K562 (cell line): ENCODE data around the gene ARHGEF1. TPM values are rescaled to one million over a fixed set of nuclear protein-coding genes. Genes with fewer than 3 reads are reported as not detected.
A peak's percentile ranks its signal among the peaks of the same experiment; 100 is the strongest.

Experiments
- ETV6 ChIP-seq, 3 experiments: fragments of 150-350 bp in 1 of 3; sonication (generic) in 1 of 3; formaldehyde crosslinking in 1 of 3; IDR thresholded peaks; 2 replicates each; pipeline versions ENCODE4 v1.6.1 to v1.8.0; 2014 to 2022; ENCODE audit warnings: borderline replicate concordance in 2 of 3, low read depth in 2 of 3, antibody characterized with exemption in 1 of 3, low read length in 1 of 3, mild to moderate bottlenecking in 1 of 3, missing genetic modification reagents in 1 of 3
- ZNF232 ChIP-seq: sonication (generic); formaldehyde crosslinking; IDR thresholded peaks from 2 replicates; pipeline ENCODE4 v1.8.0; 2022; ENCODE audit warnings: mild to moderate bottlenecking, missing genetic modification reagents
- polyA plus RNA-seq, 8 experiments: library from polyadenylated mRNA; depleted of rRNA in 4 of 8; stranded (reverse) in 5 of 8; unstranded in 3 of 8; fragments of >200 nt; fragmentation: Nextera tagmentation in 2 of 8; fragmentation: Illumina TruSeq in 1 of 8; extraction: Ambion mirVana in 2 of 8; extraction: Trizol in 1 of 8; gene quantifications; 2 replicates each; pipeline versions ENCODE4 v1.2.1 to v1.2.3, GENCODE V29; 2011 to 2014; ENCODE audit warnings: inconsistent platforms in 1 of 8, missing spikeins in 1 of 8
- total RNA-seq, 7 experiments: library from RNA; depleted of rRNA in 6 of 7; stranded (reverse); fragments of >200 nt in 6 of 7; fragmentation: Illumina TruSeq in 2 of 7; extraction: Trizol in 2 of 7; gene quantifications; 2 replicates each; pipeline versions ENCODE4 v1.2.1 to v1.2.3, GENCODE V29; 2011 to 2021; ENCODE audit warnings: low replicate concordance in 1 of 7
- TF ChIP-seq, protein P1 (sequence below): sonication (generic); formaldehyde crosslinking; IDR thresholded peaks from 2 replicates; pipeline ENCODE4 v1.8.0; 2022; ENCODE audit warnings: mild to moderate bottlenecking, missing genetic modification reagents
- TF ChIP-seq, protein P2 (sequence below): fragments of 250-450 bp; sonication (Bioruptor Pico); IDR thresholded peaks from 2 replicates; pipeline ENCODE4 v1.5.0; 2020; ENCODE audit warnings: mild to moderate bottlenecking, borderline replicate concordance
- TF ChIP-seq, protein P3 (sequence below), 2 experiments: IDR thresholded peaks; 2 replicates each; pipeline ENCODE4 v1.6.1; 2011; ENCODE audit warnings: borderline replicate concordance in 1 of 2, control low read depth in 1 of 2, low read depth in 1 of 2, low read length in 1 of 2, mild to moderate bottlenecking in 1 of 2, mixed read lengths in 1 of 2, moderate library complexity in 1 of 2; ENCODE audit not compliant: insufficient read depth in 1 of 2, insufficient read length in 1 of 2, poor library complexity in 1 of 2, severe bottlenecking in 1 of 2; ENCODE audit errors: extremely low read depth in 1 of 2

Gene ARHGEF1
- total and polyA plus RNA-seq, 9 of the 15 experiments (the other 6 are each of a cell fraction or from before 2014, with no cell fraction given), result 1.9 to 149 (median 29.8) TPM

- TF ChIP-seq, protein P1, sequence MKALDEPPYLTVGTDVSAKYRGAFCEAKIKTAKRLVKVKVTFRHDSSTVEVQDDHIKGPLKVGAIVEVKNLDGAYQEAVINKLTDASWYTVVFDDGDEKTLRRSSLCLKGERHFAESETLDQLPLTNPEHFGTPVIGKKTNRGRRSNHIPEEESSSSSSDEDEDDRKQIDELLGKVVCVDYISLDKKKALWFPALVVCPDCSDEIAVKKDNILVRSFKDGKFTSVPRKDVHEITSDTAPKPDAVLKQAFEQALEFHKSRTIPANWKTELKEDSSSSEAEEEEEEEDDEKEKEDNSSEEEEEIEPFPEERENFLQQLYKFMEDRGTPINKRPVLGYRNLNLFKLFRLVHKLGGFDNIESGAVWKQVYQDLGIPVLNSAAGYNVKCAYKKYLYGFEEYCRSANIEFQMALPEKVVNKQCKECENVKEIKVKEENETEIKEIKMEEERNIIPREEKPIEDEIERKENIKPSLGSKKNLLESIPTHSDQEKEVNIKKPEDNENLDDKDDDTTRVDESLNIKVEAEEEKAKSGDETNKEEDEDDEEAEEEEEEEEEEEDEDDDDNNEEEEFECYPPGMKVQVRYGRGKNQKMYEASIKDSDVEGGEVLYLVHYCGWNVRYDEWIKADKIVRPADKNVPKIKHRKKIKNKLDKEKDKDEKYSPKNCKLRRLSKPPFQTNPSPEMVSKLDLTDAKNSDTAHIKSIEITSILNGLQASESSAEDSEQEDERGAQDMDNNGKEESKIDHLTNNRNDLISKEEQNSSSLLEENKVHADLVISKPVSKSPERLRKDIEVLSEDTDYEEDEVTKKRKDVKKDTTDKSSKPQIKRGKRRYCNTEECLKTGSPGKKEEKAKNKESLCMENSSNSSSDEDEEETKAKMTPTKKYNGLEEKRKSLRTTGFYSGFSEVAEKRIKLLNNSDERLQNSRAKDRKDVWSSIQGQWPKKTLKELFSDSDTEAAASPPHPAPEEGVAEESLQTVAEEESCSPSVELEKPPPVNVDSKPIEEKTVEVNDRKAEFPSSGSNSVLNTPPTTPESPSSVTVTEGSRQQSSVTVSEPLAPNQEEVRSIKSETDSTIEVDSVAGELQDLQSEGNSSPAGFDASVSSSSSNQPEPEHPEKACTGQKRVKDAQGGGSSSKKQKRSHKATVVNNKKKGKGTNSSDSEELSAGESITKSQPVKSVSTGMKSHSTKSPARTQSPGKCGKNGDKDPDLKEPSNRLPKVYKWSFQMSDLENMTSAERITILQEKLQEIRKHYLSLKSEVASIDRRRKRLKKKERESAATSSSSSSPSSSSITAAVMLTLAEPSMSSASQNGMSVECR (CRISPR knock-in tag), result 0 out of 2 replicates have a peak, but pooled peaks have one; percentile 42
- TF ChIP-seq ZNF232 (CRISPR knock-in tag) (peak; percentile 76; the same call in 1 of the 2 replicates), ETV6 (IDR thresholded peaks at IDR 0.05; ENCODE audit: borderline replicate concordance in 1 of 2, low read depth in 2 of 2, low read length in 1 of 2) (no peak), ETV6 (CRISPR knock-in tag; IDR thresholded peaks at IDR 0.05; ENCODE audit: borderline replicate concordance) (peak; percentile 58; the same call in 1 of the 2 replicates)
- TF ChIP-seq, protein P2, sequence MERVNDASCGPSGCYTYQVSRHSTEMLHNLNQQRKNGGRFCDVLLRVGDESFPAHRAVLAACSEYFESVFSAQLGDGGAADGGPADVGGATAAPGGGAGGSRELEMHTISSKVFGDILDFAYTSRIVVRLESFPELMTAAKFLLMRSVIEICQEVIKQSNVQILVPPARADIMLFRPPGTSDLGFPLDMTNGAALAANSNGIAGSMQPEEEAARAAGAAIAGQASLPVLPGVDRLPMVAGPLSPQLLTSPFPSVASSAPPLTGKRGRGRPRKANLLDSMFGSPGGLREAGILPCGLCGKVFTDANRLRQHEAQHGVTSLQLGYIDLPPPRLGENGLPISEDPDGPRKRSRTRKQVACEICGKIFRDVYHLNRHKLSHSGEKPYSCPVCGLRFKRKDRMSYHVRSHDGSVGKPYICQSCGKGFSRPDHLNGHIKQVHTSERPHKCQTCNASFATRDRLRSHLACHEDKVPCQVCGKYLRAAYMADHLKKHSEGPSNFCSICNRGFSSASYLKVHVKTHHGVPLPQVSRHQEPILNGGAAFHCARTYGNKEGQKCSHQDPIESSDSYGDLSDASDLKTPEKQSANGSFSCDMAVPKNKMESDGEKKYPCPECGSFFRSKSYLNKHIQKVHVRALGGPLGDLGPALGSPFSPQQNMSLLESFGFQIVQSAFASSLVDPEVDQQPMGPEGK (CRISPR knock-in tag), result no peak
- TF ChIP-seq, protein P3, sequence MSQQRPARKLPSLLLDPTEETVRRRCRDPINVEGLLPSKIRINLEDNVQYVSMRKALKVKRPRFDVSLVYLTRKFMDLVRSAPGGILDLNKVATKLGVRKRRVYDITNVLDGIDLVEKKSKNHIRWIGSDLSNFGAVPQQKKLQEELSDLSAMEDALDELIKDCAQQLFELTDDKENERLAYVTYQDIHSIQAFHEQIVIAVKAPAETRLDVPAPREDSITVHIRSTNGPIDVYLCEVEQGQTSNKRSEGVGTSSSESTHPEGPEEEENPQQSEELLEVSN (IDR thresholded peaks at IDR 0.05; ENCODE audit: borderline replicate concordance in 1 of 2, extremely low read depth in 1 of 2, insufficient read depth in 1 of 2, insufficient read length in 1 of 2, low read depth in 1 of 2, low read length in 1 of 2, poor library complexity in 1 of 2, severe bottlenecking in 1 of 2), result peak; percentile 45 to 93
Observed at GRCh38 chr19:41924151-41925145, 41.5 kb downstream of the ARHGEF1 start (continued).
